ENCODE measurements around the gene DRD4. TPM values are rescaled to one million over a fixed set of nuclear protein-coding genes. Genes with fewer than 3 reads are reported as not detected.

DRD4 gene
- total RNA-seq, 1 donor from 2014 or later, result not detected

DNA sequence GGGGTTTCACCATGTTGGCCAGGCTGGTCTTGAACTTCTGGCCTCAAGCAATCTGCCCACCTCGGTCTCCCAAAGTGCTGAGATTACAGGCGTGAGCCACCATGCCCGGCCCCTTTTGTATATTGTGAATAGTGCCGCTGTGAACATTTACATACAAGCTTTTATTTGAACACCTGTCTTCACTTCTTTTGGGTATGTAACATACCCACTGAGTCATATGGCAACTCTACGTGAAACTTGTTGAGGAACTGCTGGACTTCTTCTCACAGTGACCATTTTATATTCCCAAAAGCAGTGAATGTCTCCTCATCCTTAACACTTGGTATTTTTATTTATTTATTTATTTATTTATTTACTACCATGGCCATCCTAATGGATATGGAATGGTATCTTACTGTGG, 6.2 kb upstream of the DRD4 start:
- Histone ChIP-seq H3K27ac (ENCODE audit: low read depth, low read length) (no peak overlapping the region), H3K4me1 (ENCODE audit: control insufficient read depth in 3 of 3, insufficient read depth in 3 of 3, low read length in 3 of 3) (peaks cover 9 to 21% (median 17%) of the 10 kb centered on the region in 3 donors), H3K27me3 (ENCODE audit: control insufficient read depth in 3 of 3, insufficient read depth in 3 of 3, low read length in 3 of 3) (peaks cover under 1 to 1% (median under 1%) of the 10 kb centered on the region in 3 donors), H3K4me3 (ENCODE audit: low read length in 3 of 3) (no peak overlapping the region), H3K36me3 (ENCODE audit: control insufficient read depth in 3 of 3, insufficient read depth in 3 of 3, low read length in 3 of 3) (no peaks in the 10 kb centered on the region), H3K9ac (ENCODE audit: low read depth in 1 of 3, low read length in 3 of 3) (no peak overlapping the region), H3K9me3 (ENCODE audit: control insufficient read depth in 3 of 3, low read length in 3 of 3) (no peaks in the 10 kb centered on the region)

DNA sequence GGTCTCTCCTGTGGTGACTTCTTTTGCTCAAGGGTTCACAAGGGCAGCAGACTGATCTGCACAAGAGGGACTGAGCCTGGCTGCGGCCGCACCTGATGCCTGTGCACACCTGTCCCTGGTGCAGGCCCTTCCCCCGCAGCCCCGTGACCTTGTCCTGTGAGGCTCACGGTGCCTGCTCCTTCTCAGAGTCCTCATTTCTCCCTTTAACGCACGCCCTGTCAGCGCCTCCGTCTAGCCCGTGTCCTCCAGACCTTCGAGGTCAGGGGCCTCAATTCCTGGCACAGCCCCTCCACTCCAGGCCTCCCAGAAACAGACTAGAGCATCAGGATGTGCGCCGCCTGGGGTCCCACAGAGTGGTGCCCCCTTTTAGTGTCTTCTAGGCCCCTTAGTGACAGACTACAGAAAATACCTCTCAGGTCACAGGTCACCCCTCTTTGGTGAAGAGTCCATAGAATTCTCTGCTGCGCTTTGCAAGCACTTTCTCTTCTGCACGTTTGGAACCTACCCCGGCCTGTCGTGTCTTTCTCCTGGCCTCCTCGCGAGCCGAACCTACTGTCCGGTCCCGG, 1.0 kb upstream of the DRD4 start:
- no peak overlapping the region for H3K27ac ChIP-seq (ENCODE audit: low read depth, low read length)
- no peaks in the 10 kb centered on the region for H3K9me3 ChIP-seq (ENCODE audit: control insufficient read depth in 3 of 3, low read length in 3 of 3)
- peaks cover 5 to 20% (median 9%) of the 10 kb centered on the region in 3 donors for H3K4me1 ChIP-seq (ENCODE audit: control insufficient read depth in 3 of 3, insufficient read depth in 3 of 3, low read length in 3 of 3)
- peaks cover 18 to 32% (median 32%) of the 10 kb centered on the region in 3 donors for H3K27me3 ChIP-seq (ENCODE audit: control insufficient read depth in 3 of 3, insufficient read depth in 3 of 3, low read length in 3 of 3)
- H3K4me3 ChIP-seq (ENCODE audit: low read length in 3 of 3), result no peak overlapping the region
- no peak overlapping the region for H3K9ac ChIP-seq (ENCODE audit: low read depth in 1 of 3, low read length in 3 of 3)
- no peaks in the 10 kb centered on the region for H3K36me3 ChIP-seq (ENCODE audit: control insufficient read depth in 3 of 3, insufficient read depth in 3 of 3, low read length in 3 of 3)

DNA sequence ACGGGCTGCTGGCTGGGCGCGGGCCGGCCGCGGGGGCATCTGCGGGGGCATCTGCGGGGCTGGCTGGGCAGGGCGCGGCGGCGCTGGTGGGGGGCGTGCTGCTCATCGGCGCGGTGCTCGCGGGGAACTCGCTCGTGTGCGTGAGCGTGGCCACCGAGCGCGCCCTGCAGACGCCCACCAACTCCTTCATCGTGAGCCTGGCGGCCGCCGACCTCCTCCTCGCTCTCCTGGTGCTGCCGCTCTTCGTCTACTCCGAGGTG, 194 bp downstream of the DRD4 start:
- Histone ChIP-seq H3K9ac (ENCODE audit: low read depth in 1 of 3, low read length in 3 of 3) (no peak overlapping the region), H3K4me1 (ENCODE audit: control insufficient read depth in 3 of 3, insufficient read depth in 3 of 3, low read length in 3 of 3) (peaks cover 5 to 20% (median 9%) of the 10 kb centered on the region in 3 donors), H3K27ac (ENCODE audit: low read depth, low read length) (no peak overlapping the region), H3K9me3 (ENCODE audit: control insufficient read depth in 3 of 3, low read length in 3 of 3) (no peaks in the 10 kb centered on the region), H3K27me3 (ENCODE audit: control insufficient read depth in 3 of 3, insufficient read depth in 3 of 3, low read length in 3 of 3) (peaks cover 18 to 32% (median 32%) of the 10 kb centered on the region in 3 donors), H3K4me3 (ENCODE audit: low read length in 3 of 3) (no peak overlapping the region), H3K36me3 (ENCODE audit: control insufficient read depth in 3 of 3, insufficient read depth in 3 of 3, low read length in 3 of 3) (peaks cover 1 to 3% (median 2%) of the 10 kb centered on the region in 3 donors)

DNA sequence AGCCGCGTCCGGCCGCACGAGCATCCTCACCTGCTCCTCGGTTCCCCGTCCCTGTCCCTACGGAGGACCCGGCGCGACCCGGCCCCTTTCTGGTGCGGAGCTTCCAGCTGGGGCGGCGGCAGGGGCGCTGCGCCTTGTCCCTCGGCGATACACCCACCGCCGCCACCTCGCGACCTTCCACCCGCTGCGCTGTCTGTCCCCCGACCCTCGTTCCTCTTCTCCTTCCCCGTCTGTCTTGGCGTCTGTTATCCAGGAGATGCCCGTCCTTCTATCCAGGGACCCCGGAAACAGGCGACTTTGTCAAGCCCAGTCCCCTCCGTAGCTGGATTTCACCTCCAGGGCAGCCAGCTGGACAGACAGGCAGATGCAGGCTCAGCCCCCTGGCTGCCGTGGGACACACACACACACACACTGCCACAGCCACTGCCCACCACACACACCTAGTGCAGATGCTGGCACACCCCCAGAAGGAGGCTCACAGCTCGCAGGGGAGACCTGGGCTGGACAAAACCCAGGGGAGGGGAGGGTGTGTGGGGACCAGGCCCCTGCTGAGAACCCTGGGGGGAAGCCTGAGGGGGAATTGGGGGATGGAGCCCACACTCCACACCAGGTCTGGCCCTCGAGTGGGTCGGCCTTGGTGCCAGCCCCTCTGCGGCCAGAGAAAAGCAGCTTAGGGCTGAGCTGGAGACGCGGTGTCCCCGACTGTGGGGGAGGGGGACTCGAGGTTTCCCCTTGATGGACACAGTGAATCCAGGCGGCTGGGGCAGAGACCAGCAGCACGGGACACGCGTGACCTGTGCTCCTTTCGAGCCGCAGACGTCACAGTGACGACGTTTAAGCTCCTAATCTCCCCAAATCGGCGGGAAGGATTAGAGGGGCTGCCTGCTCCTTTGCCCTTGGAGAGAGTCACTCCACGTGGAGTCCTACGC, 788 bp downstream of the DRD4 start:
- Histone ChIP-seq H3K9ac (ENCODE audit: low read depth in 1 of 3, low read length in 3 of 3) (no peak overlapping the region), H3K4me3 (ENCODE audit: low read length in 3 of 3) (no peak overlapping the region), H3K27ac (ENCODE audit: low read depth, low read length) (no peak overlapping the region), H3K36me3 (ENCODE audit: control insufficient read depth in 3 of 3, insufficient read depth in 3 of 3, low read length in 3 of 3) (peaks cover 3 to 4% (median 4%) of the 10 kb centered on the region in 3 donors), H3K27me3 (ENCODE audit: control insufficient read depth in 3 of 3, insufficient read depth in 3 of 3, low read length in 3 of 3) (peaks cover 18 to 32% (median 32%) of the 10 kb centered on the region in 3 donors), H3K4me1 (ENCODE audit: control insufficient read depth in 3 of 3, insufficient read depth in 3 of 3, low read length in 3 of 3) (peaks cover 5 to 16% (median 9%) of the 10 kb centered on the region in 3 donors), H3K9me3 (ENCODE audit: control insufficient read depth in 3 of 3, low read length in 3 of 3) (peaks cover 0 to 2% (median 0%) of the 10 kb centered on the region in 3 donors)

DNA sequence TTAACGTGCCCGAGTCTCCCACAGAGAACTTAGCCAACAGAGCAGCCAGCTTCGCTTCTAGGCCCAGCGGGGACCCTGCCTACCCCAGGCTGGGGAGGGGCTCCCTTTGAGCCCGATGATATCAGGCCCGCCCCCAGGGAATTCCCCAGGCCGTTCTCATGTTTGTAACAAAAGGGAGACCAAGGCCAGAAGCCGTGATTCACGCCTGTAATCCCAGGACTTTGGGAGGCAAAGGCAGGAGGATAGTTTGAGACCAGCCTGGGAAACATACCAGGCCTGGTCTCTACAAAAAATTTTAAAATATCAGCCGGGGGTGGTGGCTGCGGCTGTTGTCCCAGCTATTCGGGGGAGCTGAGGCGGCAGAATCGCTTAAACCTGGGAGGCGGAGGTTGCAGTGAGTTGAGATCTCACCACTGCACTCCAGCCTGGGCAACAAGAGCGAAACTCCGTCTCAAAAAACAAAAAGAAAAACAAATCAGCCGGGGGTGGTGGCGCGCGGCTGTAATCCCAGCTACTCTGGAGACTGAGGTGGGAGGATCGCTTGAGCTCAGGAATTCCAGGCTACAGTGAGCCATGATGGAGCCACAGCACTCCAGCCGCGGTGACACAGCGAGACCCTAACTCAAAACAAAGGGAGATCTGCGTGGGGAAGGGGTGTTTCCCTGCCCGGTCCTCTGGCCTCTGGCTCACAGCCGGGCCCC, 1.7 kb downstream of the DRD4 start:
- Histone ChIP-seq H3K4me3 (ENCODE audit: low read length in 3 of 3) (no peak overlapping the region), H3K27me3 (ENCODE audit: control insufficient read depth in 3 of 3, insufficient read depth in 3 of 3, low read length in 3 of 3) (peaks cover 18 to 32% (median 32%) of the 10 kb centered on the region in 3 donors)

DNA sequence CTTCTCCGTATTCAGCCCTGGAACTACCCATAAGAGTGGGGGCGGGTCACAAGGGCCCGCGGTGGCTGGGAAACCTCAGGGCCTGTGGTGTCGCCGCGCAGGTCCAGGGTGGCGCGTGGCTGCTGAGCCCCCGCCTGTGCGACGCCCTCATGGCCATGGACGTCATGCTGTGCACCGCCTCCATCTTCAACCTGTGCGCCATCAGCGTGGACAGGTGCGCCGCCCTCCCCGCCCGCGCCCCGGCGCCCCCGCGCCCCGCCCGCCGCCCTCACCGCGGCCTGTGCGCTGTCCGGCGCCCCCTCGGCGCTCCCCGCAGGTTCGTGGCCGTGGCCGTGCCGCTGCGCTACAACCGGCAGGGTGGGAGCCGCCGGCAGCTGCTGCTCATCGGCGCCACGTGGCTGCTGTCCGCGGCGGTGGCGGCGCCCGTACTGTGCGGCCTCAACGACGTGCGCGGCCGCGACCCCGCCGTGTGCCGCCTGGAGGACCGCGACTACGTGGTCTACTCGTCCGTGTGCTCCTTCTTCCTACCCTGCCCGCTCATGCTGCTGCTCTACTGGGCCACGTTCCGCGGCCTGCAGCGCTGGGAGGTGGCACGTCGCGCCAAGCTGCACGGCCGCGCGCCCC, 2.4 kb downstream of the DRD4 start:
- Histone ChIP-seq H3K36me3 (ENCODE audit: control insufficient read depth in 3 of 3, insufficient read depth in 3 of 3, low read length in 3 of 3) (peaks cover 11 to 13% (median 12%) of the 10 kb centered on the region in 3 donors), H3K9ac (ENCODE audit: low read depth in 1 of 3, low read length in 3 of 3) (no peak overlapping the region), H3K27me3 (ENCODE audit: control insufficient read depth in 3 of 3, insufficient read depth in 3 of 3, low read length in 3 of 3) (peaks cover 18 to 32% (median 32%) of the 10 kb centered on the region in 3 donors), H3K4me1 (ENCODE audit: control insufficient read depth in 3 of 3, insufficient read depth in 3 of 3, low read length in 3 of 3) (peaks cover 5 to 13% (median 6%) of the 10 kb centered on the region in 3 donors), H3K9me3 (ENCODE audit: control insufficient read depth in 3 of 3, low read length in 3 of 3) (peaks cover 0 to 2% (median 0%) of the 10 kb centered on the region in 3 donors), H3K27ac (ENCODE audit: low read depth, low read length) (no peak overlapping the region), H3K4me3 (ENCODE audit: low read length in 3 of 3) (no peak overlapping the region)

More for the DNA sequence above, 1.7 kb downstream of the DRD4 start:
- Histone ChIP-seq H3K9me3 (ENCODE audit: control insufficient read depth in 3 of 3, low read length in 3 of 3) (peaks cover 0 to 2% (median 0%) of the 10 kb centered on the region in 3 donors), H3K27ac (ENCODE audit: low read depth, low read length) (no peak overlapping the region), H3K4me1 (ENCODE audit: control insufficient read depth in 3 of 3, insufficient read depth in 3 of 3, low read length in 3 of 3) (peaks cover 5 to 13% (median 6%) of the 10 kb centered on the region in 3 donors), H3K9ac (ENCODE audit: low read depth in 1 of 3, low read length in 3 of 3) (no peak overlapping the region), H3K36me3 (ENCODE audit: control insufficient read depth in 3 of 3, insufficient read depth in 3 of 3, low read length in 3 of 3) (peaks cover 6 to 10% (median 8%) of the 10 kb centered on the region in 3 donors)

DNA sequence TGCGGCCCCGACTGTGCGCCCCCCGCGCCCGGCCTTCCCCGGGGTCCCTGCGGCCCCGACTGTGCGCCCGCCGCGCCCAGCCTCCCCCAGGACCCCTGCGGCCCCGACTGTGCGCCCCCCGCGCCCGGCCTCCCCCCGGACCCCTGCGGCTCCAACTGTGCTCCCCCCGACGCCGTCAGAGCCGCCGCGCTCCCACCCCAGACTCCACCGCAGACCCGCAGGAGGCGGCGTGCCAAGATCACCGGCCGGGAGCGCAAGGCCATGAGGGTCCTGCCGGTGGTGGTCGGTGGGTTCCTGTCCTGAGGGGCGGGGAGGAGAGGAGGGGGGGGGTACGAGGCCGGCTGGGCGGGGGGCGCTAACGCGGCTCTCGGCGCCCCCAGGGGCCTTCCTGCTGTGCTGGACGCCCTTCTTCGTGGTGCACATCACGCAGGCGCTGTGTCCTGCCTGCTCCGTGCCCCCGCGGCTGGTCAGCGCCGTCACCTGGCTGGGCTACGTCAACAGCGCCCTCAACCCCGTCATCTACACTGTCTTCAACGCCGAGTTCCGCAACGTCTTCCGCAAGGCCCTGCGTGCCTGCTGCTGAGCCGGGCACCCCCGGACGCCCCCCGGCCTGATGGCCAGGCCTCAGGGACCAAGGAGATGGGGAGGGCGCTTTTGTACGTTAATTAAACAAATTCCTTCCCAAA, 3.1 kb downstream of the DRD4 start:
- no peak overlapping the region for H3K9ac ChIP-seq (ENCODE audit: low read depth in 1 of 3, low read length in 3 of 3)
- H3K27ac ChIP-seq (ENCODE audit: low read depth, low read length), result no peak overlapping the region
- peaks cover 18 to 32% (median 32%) of the 10 kb centered on the region in 3 donors for H3K27me3 ChIP-seq (ENCODE audit: control insufficient read depth in 3 of 3, insufficient read depth in 3 of 3, low read length in 3 of 3)
- peaks cover 11 to 14% (median 14%) of the 10 kb centered on the region in 3 donors for H3K36me3 ChIP-seq (ENCODE audit: control insufficient read depth in 3 of 3, insufficient read depth in 3 of 3, low read length in 3 of 3)
- peaks cover 5 to 13% (median 6%) of the 10 kb centered on the region in 3 donors for H3K4me1 ChIP-seq (ENCODE audit: control insufficient read depth in 3 of 3, insufficient read depth in 3 of 3, low read length in 3 of 3)
- H3K9me3 ChIP-seq (ENCODE audit: control insufficient read depth in 3 of 3, low read length in 3 of 3), result peaks cover 0 to 2% (median 0%) of the 10 kb centered on the region in 3 donors
- no peak overlapping the region for H3K4me3 ChIP-seq (ENCODE audit: low read length in 3 of 3)

DNA sequence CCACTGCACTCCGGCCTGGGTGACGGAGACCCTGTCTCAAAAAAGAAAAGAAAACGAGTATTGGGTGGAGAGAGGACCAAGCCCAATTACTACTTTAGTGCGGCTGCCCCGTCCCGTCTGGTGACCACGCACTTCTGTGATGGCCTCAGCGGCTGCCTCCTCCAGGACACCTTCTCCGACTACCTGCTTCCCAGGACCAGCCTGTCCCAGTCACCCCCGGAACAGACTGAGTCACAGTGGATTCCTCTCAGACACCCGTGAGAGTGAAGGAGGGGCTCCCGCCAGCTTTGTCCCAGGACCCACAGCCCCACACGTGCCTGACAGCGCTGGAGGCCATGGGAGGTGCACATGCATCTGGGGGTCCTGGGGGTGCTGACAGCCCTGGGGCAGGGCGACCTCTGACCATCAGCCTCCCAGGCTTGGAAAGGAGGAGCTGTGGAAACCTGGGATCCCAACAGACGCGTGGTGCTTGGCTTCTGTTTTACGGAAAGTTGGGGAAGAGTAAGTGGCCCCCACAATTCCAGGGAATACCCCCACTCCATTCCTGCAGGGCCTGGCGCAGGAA, 4.8 kb downstream of the DRD4 start:
- H3K27ac ChIP-seq (ENCODE audit: low read depth, low read length), result no peak overlapping the region
- peaks cover 3 to 11% (median 5%) of the 10 kb centered on the region in 3 donors for H3K4me1 ChIP-seq (ENCODE audit: control insufficient read depth in 3 of 3, insufficient read depth in 3 of 3, low read length in 3 of 3)
- H3K4me3 ChIP-seq (ENCODE audit: low read length in 3 of 3), result no peak overlapping the region
- peaks cover 8 to 22% (median 21%) of the 10 kb centered on the region in 3 donors for H3K27me3 ChIP-seq (ENCODE audit: control insufficient read depth in 3 of 3, insufficient read depth in 3 of 3, low read length in 3 of 3)
- peaks cover 11 to 14% (median 14%) of the 10 kb centered on the region in 3 donors for H3K36me3 ChIP-seq (ENCODE audit: control insufficient read depth in 3 of 3, insufficient read depth in 3 of 3, low read length in 3 of 3)
- H3K9me3 ChIP-seq (ENCODE audit: control insufficient read depth in 3 of 3, low read length in 3 of 3), result peaks cover 0 to 2% (median 0%) of the 10 kb centered on the region in 3 donors
- no peak overlapping the region for H3K9ac ChIP-seq (ENCODE audit: low read depth in 1 of 3, low read length in 3 of 3)

DNA sequence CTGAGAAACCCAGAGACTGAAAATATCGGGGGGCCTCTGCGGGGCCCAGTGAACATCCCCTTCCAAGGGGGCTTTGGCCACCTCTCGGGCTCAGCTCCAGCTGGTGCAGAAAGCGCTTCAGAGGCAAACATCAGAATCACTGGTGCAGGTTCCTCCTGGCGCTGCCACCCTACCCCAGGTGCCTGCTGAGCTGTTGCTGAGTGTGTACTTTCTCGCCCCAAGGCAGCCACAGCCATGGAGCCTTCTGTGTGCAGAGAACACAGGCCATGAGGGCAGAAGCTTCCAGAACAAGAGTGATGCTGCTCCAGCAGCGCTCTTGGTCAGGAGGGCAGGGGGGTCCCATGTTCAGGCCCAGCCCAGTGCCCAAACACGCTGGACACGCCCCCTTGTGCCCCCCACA, 6.3 kb downstream of the DRD4 start:
- Histone ChIP-seq H3K4me1 (ENCODE audit: control insufficient read depth in 3 of 3, insufficient read depth in 3 of 3, low read length in 3 of 3) (peaks cover 0 to 4% (median 3%) of the 10 kb centered on the region in 3 donors), H3K27me3 (ENCODE audit: control insufficient read depth in 3 of 3, insufficient read depth in 3 of 3, low read length in 3 of 3) (peaks cover 0 to 7% (median 7%) of the 10 kb centered on the region in 3 donors), H3K9ac (ENCODE audit: low read depth in 1 of 3, low read length in 3 of 3) (no peak overlapping the region), H3K36me3 (ENCODE audit: control insufficient read depth in 3 of 3, insufficient read depth in 3 of 3, low read length in 3 of 3) (peaks cover 11 to 14% (median 14%) of the 10 kb centered on the region in 3 donors), H3K9me3 (ENCODE audit: control insufficient read depth in 3 of 3, low read length in 3 of 3) (peaks cover 0 to 2% (median 0%) of the 10 kb centered on the region in 3 donors), H3K4me3 (ENCODE audit: low read length in 3 of 3) (no peak overlapping the region), H3K27ac (ENCODE audit: low read depth, low read length) (no peak overlapping the region)

Measured in skeletal muscle tissue (tissue), 4 donors.